CD4-positive, alpha-beta T cell treated with Interleukin-15 for 1 hour (primary cell): ENCODE data around the gene SOX15.
"Not testable (repeated sequence)": the region's sequence is repeated elsewhere in the genome, so short reads cannot be mapped to it uniquely, and the experiment has no call there.

Experiments
- DNase-seq: peaks from one replicate; pipeline ENCODE4 v3.0.0-alpha.2; 2020

The SOX15 gene

GRCh38 chr17:7589891-7590691, at the start of gene SOX15:
SOX15 (minus strand) TSS chr17:7590094; CDS start chr17:7589676, 418 bp downstream.
- no peak for DNase-seq

DNA sequence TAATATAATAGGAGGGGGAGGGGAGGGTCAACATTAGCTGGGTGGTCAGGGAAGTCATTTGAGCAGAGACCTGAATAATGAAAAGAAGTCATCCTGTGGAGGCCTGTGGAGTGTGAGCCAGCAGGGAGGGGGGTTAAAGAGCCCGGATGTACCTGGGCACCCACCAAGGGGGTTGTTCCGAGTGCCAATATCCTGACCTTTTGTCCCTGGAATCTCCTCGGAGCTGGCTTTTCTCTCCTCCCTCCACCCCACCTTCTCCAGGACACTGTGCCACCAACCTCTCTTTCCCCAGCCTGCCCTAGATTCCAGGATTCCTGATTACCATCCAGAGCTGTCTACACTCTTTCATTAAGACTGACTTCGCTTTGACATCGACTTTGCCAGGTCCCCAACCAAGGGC, 46.3 kb upstream of the SOX15 start:
- DNase-seq = no peak

DNA sequence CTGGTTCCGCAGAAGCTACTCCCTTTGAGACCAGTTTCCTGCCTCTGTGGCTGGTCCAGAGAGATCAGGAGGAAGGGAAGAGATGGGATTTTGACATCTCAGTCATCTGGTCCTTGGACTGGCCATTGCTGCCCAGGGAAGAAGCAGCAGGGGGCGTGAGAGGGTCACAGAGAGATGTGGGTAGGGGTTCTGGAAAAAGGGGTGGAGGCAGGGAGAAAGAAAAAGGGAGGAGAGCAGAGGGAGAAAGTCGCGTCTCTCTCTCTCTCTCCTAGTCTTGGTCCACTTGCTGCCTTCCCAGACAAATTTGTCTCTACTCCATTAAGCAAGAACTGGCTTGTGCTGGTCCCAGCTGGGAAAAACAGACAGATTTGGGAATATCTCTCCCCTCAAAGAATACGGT, 44.5 kb upstream of the SOX15 start:
- no peak for DNase-seq

DNA sequence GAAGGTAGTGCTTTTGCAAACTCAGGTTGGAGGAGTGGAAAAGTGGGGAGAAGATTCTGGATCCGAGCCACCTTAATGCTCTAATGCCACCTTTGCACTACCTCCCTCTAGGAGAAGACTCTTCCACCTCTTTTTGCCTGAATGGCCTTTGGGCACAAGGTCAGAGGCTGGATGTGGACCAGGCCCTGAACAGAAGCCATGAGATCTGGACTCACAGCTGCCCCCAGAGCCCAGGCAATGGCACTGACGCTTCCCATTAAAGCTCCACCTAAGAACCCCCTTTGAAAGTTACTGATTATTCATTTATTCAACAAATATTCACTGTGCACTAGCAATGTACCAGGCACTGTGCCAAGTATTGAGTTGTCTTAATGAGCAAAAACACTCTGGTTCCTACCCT, 43.2 kb upstream of the SOX15 start:
- no peak for DNase-seq

GRCh38 chr17:7632492-7632894, 42.6 kb upstream of the SOX15 start:
- peak; percentile 47 for DNase-seq

- no peak for DNase-seq
Measured at GRCh38 chr17:7631398-7632380, 41.8 kb upstream of the SOX15 start.

DNA sequence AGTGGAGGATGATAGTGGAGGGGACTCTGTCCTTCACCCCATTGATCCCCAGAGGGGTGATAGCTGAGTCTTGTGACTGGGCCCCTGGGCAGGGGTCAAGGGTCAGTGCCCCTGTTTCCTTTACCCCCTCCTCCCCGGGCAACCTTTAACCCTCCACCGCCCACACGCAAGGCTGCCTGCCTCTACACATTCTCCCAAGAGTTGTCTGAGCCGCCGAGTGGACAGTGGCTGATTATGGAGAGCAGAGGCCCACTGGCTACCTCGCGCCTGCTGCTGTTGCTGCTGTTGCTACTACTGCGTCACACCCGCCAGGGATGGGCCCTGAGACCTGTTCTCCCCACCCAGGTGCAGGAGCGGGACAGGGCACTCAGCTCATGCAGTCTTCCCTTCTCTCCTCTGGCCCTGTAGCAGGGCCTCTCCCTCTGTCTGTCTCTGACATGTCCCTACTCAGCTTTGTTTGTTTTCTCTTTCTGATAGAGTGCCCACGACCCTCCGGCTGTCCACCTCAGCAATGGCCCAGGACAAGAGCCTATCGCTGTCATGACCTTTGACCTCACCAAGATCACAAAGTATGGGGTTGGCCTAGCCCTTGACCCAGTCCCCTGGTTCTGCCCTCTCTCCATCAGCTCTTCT, 40.2 kb upstream of the SOX15 start, which contains the start of gene SHBG:
Gene SHBG, plus strand, starts transcription at position 197 of the 633 bp plus-strand sequence. Its CDS starts 38 bp downstream, at position 235.
- DNase-seq = no peak

DNA sequence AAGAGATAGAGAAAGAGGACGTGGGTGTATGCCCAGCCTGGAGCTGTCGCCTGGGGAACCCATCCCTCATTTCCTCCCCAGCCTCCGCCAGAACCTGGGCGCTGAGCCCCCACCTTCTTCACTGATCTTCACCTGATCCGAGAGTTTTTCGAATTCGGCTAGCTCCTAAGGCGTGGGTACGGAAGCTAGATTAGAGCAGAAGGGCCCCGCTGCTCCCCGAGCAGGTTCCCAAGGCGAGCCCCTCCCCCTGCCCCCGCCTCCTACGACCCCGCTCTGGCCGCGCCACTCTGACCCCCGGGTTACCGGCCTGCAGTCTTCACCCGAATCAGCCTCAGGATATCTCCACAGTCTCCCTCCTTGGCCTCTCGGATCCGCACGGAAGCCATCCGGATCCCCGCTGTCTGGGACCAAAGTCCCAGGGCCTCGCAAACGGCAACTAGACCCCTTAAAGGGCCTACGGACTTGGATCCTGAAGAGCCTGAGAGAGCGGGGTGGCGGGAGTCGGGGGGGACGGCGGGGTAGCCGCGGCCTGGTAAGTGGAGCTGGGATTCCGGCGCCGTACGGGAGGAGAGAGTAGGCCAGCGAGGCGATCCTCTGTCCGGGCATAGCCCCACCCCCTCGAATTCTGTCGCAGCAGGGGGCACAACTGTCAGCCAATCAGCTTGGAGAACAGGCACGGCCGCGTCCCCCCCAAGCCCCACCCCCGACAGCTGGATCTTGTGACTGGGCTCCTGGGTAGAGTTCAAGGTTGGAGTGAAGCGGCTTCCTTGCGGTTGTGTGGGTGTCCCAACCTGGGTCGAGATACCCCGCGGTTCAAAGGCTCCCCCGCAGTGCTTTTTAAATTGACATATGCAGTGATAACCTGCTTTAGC, 37.6 kb upstream of the SOX15 start, which contains the start of gene SAT2:
Gene SAT2, minus strand, starts transcription at position 572 of the 872 bp plus-strand sequence. Its CDS starts 186 bp downstream, at position 386.
- peak; percentile 91 for DNase-seq

- no peak for DNase-seq
Measured at GRCh38 chr17:7626956-7627249, 37.0 kb upstream of the SOX15 start.

GRCh38 chr17:7626307-7626706, 36.4 kb upstream of the SOX15 start:
- DNase-seq = peak; percentile 37

- not testable (repeated sequence) for DNase-seq
Measured at GRCh38 chr17:7625749-7626148, 35.9 kb upstream of the SOX15 start.

- DNase-seq = no peak
Measured at GRCh38 chr17:7623661-7624060, 33.8 kb upstream of the SOX15 start.

DNA sequence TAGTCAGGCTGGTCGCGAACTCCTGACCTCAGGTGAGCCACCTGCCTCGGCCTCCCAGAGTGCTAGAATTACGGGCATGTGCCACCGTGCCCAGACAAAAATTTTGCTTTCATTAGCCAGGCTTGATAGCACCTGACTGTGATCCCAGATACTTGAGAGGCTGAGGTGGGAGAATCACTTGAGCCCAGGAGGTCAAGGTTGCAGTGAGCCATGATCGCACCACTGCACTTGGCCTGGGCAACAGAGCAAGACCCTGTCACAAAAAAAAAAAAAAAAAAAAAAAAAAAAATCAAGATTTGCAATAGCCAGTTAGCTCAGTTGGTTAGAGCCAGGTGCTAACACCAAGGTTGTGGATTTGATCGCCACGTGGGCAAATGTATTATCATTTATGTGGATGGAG, 30.9 kb upstream of the SOX15 start:
- no peak for DNase-seq

DNA sequence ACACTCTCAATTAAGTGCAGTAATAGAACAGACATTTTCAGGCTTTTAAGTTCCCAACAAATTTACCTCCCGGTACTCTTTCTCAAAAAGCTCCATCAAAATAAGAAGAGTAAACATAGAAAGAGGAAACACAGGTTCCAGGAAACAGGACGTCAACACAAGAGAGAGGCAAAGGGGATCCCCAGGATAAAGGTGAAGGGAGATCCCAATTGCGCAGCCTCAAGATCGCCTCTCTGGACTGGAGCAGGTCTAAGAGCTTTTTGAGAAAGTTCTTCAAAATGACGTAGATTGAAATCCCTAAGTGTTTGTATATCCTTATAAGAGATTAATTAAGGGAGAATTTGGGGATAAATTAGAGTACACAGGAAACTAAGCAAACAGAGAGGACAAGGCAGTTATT, 28.7 kb upstream of the SOX15 start:
- DNase-seq = no peak

DNA sequence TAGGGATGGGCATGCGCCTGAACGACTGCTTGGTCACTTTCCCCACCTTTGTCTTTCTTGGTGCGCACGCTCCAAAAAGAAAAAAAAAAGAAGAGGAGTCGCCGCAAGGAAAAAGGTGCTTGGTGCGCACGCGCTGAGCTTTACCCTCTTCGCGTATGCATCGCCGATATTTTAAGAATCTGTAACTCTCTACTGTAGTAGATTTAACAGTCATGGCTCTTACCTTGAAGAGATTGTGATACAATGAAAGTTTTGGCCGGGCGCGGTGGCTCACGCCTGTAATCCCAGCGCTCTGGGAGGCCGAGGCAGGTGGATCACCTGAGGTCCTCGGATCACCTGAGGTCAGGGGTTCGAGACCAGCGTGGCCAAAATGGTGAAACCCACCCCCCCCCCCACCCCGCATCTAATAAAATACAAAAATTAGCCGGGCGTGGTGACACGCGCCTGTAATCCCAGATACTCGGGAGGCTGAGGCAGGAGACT, 25.4 kb upstream of the SOX15 start:
- DNase-seq = no peak

- peak; percentile 100 for DNase-seq
Measured at GRCh38 chr17:7614425-7615264, 24.8 kb upstream of the SOX15 start, which contains the start of gene FXR2. FXR2 (minus strand) TSS chr17:7614897; CDS start chr17:7614532, 365 bp downstream.

- no peak for DNase-seq
Measured at GRCh38 chr17:7613769-7614424, 24.0 kb upstream of the SOX15 start.

- DNase-seq = no peak
Measured at GRCh38 chr17:7612294-7612640, 22.4 kb upstream of the SOX15 start.

DNA sequence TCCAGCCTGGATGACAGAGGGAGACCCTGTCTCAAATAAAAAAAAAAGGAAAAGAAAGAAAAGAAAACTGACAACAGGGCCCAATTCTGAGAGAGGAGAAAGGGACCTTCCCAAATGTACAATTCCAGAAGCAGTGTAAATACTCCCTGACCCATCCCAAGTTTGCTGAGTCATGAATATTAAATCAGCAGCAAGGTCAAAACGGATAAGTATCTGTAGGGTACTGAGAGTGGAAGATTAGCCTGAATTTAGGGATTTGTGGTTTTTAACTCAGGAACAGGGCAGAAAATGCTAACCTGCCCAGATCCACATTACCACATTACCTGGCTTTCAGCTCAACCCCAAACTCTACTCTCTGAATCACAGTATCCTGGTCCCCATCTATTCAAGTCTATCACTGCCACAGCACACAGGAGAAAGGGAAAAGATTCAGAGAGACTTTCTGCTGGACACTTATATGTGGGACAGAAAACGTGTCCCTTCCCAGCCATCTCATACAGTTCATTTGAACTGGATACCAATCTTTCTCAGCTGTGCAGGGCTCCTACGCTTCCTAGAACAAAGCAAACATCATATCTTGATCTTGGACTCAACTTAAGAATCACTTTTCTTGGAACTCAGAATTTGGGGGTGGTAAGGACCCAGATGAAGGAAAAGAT, 21.9 kb upstream of the SOX15 start:
- DNase-seq = no peak

GRCh38 chr17:7610641-7611040, 20.7 kb upstream of the SOX15 start:
- DNase-seq = no peak
